SJSA1 (cell line): ENCODE data around the gene SLC22A14. TPM values are rescaled to one million over a fixed set of nuclear protein-coding genes. Genes with fewer than 3 reads are reported as not detected.

Source experiments
- DNase-seq, 2 experiments: peaks; one replicate each; pipeline ENCODE4 v3.0.0-alpha.2; 2015 to 2020; ENCODE audit warnings: low spot score in 2 of 2, low read depth in 1 of 2
- H3K27ac ChIP-seq: fragments of 250-450 bp; sonication (Bioruptor Pico); 2 replicates; pipeline ENCODE4 v1.5.1; 2020; ENCODE audit warnings: mild to moderate bottlenecking, moderate library complexity
- H3K27me3 ChIP-seq: fragments of 250-450 bp; sonication (Bioruptor Pico); replicated peaks from 2 replicates; pipeline ENCODE4 v1.5.1; 2020; ENCODE audit warnings: mild to moderate bottlenecking, moderate library complexity
- H3K36me3 ChIP-seq: fragments of 250-450 bp; sonication (Bioruptor Pico); 2 replicates; pipeline ENCODE4 v1.5.1; 2020; ENCODE audit warnings: mild to moderate bottlenecking
- H3K4me1 ChIP-seq: fragments of 250-450 bp; sonication (Bioruptor Pico); replicated peaks from 2 replicates; pipeline ENCODE4 v1.6.1; 2021; ENCODE audit warnings: mild to moderate bottlenecking
- H3K4me3 ChIP-seq: fragments of 250-450 bp; sonication (Bioruptor Pico); 2 replicates; pipeline ENCODE4 v1.5.1; 2020; ENCODE audit warnings: mild to moderate bottlenecking
- H3K9me3 ChIP-seq: fragments of 250-450 bp; sonication (Bioruptor Pico); replicated peaks from 2 replicates; pipeline ENCODE4 v1.5.1; 2020; ENCODE audit warnings: mild to moderate bottlenecking
- total RNA-seq: library from RNA; depleted of rRNA; stranded (reverse); fragments of >200 nt; shearing (Covaris generic); gene quantifications from 2 replicates; pipeline ENCODE4 v1.2.3, GENCODE V29; 2014

The SLC22A14 gene
- total RNA-seq, 1 experiment from 2014 or later: not detected

DNA sequence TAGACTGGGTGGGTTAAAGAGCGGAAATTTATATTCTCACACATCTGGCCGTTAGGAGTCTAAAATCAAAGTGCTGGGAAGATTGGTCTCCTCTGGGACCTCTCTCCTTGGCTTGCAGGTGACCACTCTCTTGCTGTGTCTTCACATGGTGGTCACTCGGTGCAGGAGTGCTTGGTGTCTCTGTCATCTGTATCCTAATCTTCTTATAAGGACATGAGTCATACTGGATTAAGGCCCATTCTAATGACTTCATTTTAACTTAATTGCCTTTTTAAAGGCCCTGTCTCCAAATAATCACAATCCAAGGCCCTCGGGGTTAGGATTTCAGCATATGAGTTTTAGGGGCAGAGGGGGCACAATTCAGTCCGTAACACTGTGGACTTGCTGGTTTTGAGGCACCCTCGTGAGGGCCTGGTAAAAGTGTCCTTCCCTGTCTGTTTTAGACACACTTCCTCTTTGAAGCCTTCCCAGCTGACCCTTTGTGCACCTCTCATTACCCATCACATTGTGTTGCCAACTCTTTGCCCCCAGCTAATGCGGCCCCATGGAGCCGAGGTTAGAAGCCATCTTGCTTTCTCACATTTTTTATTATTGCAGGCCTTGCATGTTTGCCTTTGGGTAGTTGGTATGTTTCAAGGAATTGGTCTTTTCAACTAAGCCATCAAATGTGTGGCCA, 67.7 kb downstream of the SLC22A14 start:
- no peak overlapping the region for H3K4me3 ChIP-seq
- no peaks in the 10 kb centered on the region; the same call in 1 of the 2 replicates for H3K9me3 ChIP-seq
- no peaks in the 10 kb centered on the region for H3K27me3 ChIP-seq
- H3K27ac ChIP-seq: no peak overlapping the region
- peaks cover 11% of the 10 kb centered on the region for H3K4me1 ChIP-seq
- H3K36me3 ChIP-seq: peaks cover 6% of the 10 kb centered on the region; the same call in 1 of the 2 replicates
- DNase-seq: no peak

DNA sequence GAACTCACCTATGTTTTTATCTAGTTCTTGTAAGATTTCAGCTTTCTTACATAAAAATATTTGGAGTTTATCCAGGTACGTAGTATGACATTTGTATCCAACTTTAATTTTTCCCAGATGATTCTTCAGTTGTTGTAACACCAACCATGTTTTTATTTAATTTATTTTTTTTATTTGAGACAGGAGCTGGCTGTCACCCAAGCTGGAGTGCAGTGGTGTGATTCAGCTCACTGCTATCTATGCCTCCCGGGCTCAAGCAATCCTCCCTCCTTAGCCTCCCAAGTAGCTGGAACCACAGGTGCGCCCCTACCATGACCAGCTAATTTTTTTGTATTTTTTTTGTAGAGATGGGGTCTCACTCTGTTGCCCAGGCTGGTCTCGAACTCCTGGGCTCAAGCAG, 71.1 kb downstream of the SLC22A14 start:
- H3K36me3 ChIP-seq: no peaks in the 10 kb centered on the region
- no peak overlapping the region for H3K27ac ChIP-seq
- no peak for DNase-seq
- no peaks in the 10 kb centered on the region for H3K9me3 ChIP-seq
- H3K4me3 ChIP-seq: no peak overlapping the region
- H3K27me3 ChIP-seq: no peaks in the 10 kb centered on the region
- no peaks in the 10 kb centered on the region for H3K4me1 ChIP-seq

GRCh38 chr3:38354588-38355330, 72.7 kb downstream of the SLC22A14 start:
- H3K27me3 ChIP-seq: no peaks in the 10 kb centered on the region
- H3K4me1 ChIP-seq: no peaks in the 10 kb centered on the region
- H3K36me3 ChIP-seq: no peaks in the 10 kb centered on the region
- H3K9me3 ChIP-seq: no peaks in the 10 kb centered on the region
- H3K4me3 ChIP-seq: no peak overlapping the region
- DNase-seq: no peak
- no peak overlapping the region for H3K27ac ChIP-seq

GRCh38 chr3:38359038-38359437, 76.9 kb downstream of the SLC22A14 start:
- DNase-seq: no peak
- Histone ChIP-seq H3K36me3 (no peaks in the 10 kb centered on the region), H3K4me3 (no peak overlapping the region), H3K27me3 (no peaks in the 10 kb centered on the region), H3K4me1 (no peaks in the 10 kb centered on the region), H3K9me3 (no peaks in the 10 kb centered on the region), H3K27ac (no peak overlapping the region)

DNA sequence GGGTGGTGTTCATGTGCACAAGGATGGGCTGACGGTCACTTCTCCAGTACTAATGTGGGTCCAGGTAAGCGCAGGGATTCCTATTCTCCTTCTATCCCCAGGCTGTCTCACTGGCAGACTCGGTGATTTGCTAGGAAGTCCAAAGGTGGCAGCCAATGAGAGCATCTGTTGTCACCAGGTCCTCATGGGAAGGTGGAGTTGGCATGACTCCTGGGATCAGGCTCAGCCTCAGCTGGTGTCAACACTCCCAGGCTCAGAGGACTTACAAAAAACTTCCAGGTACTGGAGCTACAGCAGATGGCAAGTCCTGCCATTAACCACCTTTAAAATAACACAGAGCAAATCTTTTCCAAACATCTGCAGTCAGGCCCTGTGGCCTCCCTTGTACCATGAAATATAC, 78.3 kb downstream of the SLC22A14 start:
- H3K27me3 ChIP-seq: no peaks in the 10 kb centered on the region
- DNase-seq: no peak
- no peak overlapping the region for H3K4me3 ChIP-seq
- H3K9me3 ChIP-seq: no peaks in the 10 kb centered on the region
- H3K4me1 ChIP-seq: no peaks in the 10 kb centered on the region
- H3K36me3 ChIP-seq: no peaks in the 10 kb centered on the region
- H3K27ac ChIP-seq: no peak overlapping the region

GRCh38 chr3:38361496-38361895, 79.4 kb downstream of the SLC22A14 start:
- Histone ChIP-seq H3K27ac (no peak overlapping the region), H3K36me3 (no peaks in the 10 kb centered on the region), H3K4me1 (no peaks in the 10 kb centered on the region), H3K27me3 (no peaks in the 10 kb centered on the region), H3K9me3 (no peaks in the 10 kb centered on the region), H3K4me3 (no peak overlapping the region)
- DNase-seq: no peak

GRCh38 chr3:38362825-38363224, 80.7 kb downstream of the SLC22A14 start:
- Histone ChIP-seq H3K4me1 (no peaks in the 10 kb centered on the region), H3K27me3 (no peaks in the 10 kb centered on the region), H3K9me3 (no peaks in the 10 kb centered on the region), H3K36me3 (no peaks in the 10 kb centered on the region), H3K4me3 (no peak overlapping the region), H3K27ac (no peak overlapping the region)
- DNase-seq: no peak

GRCh38 chr3:38364721-38365400, 82.8 kb downstream of the SLC22A14 start:
- H3K27ac ChIP-seq: no peak overlapping the region
- no peak overlapping the region for H3K4me3 ChIP-seq
- no peaks in the 10 kb centered on the region for H3K27me3 ChIP-seq
- H3K36me3 ChIP-seq: no peaks in the 10 kb centered on the region
- H3K9me3 ChIP-seq: no peaks in the 10 kb centered on the region
- no peaks in the 10 kb centered on the region for H3K4me1 ChIP-seq
- no peak for DNase-seq

GRCh38 chr3:38365469-38366062, 83.5 kb downstream of the SLC22A14 start:
- no peaks in the 10 kb centered on the region for H3K9me3 ChIP-seq
- DNase-seq: no peak
- no peaks in the 10 kb centered on the region for H3K27me3 ChIP-seq
- H3K36me3 ChIP-seq: no peaks in the 10 kb centered on the region
- H3K27ac ChIP-seq: no peak overlapping the region
- H3K4me3 ChIP-seq: no peak overlapping the region
- H3K4me1 ChIP-seq: no peaks in the 10 kb centered on the region

DNA sequence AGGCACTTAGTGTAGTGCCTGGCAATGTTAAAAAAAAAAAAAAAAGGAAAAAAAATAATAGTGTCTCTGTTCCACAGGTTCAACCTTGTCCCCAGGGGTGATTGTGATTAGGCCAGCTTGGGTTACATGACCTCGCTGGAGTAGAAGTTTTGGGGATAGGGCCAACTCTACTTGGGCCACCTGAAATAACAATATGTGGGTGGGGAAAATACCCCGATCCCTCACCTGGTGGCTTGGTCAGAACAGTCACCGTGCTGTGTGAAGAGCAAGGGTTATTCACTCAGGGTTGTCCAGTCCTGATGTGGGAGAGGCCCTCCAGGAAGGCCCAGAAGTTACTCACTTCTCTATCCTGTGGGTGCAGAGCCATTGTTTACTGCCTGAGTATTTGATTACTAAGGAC, 84.0 kb downstream of the SLC22A14 start:
- no peaks in the 10 kb centered on the region for H3K36me3 ChIP-seq
- H3K9me3 ChIP-seq: no peaks in the 10 kb centered on the region
- H3K4me1 ChIP-seq: no peaks in the 10 kb centered on the region
- no peak overlapping the region for H3K4me3 ChIP-seq
- no peak for DNase-seq
- H3K27ac ChIP-seq: no peak overlapping the region
- no peaks in the 10 kb centered on the region for H3K27me3 ChIP-seq

DNA sequence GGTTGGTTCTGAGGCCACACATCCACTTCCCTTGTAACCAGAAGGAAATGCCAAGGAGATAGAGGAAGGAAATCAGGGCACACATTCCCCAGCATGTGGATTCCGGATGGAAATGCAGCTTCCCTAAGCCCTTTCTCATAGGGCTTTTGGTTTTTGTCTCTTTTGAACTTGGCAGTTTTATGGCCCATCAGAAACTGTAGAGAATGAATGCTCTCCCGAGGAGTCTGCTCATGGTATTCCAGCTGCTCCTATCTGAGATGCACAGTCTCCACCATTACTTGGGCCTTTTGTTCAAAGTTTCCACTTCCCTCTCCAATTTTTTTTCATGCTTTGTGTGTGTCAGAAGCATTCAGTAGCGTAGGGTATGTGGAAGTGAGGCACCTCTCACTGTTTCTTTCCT, 85.7 kb downstream of the SLC22A14 start:
- Histone ChIP-seq H3K27ac (no peak overlapping the region), H3K4me3 (no peak overlapping the region), H3K9me3 (no peaks in the 10 kb centered on the region), H3K27me3 (no peaks in the 10 kb centered on the region), H3K36me3 (no peaks in the 10 kb centered on the region), H3K4me1 (no peaks in the 10 kb centered on the region)
- no peak for DNase-seq
